Retinal pigment epithelial cell (primary cell): ENCODE results near the gene TUBB.

ENCODE experiments used
- DNase-seq: peaks from one replicate; pipeline ENCODE4 v3.0.0-alpha.2; 2010; ENCODE audit warnings: low read depth
- H3K4me3 ChIP-seq: 2 replicates; pipeline ENCODE4 v1.5.1; 2011; ENCODE audit warnings: mild to moderate bottlenecking, low read length, control low read depth, moderate library complexity
- CTCF ChIP-seq: conservative IDR thresholded peaks from 2 replicates; pipeline ENCODE4 v1.5.1; 2011; ENCODE audit warnings: low read depth, low read length, control low read depth, inconsistent platforms

The TUBB gene

GRCh38 chr6:30685157-30686008 is 34.8 kb upstream of the TUBB start:
- no peak for DNase-seq
- peak; percentile 21 for TF ChIP-seq CTCF
- H3K4me3 ChIP-seq = peak overlapping the region; percentile 84

GRCh38 chr6:30686009-30686907 is 33.9 kb upstream of the TUBB start, which contains the start of gene PPP1R18:
Gene PPP1R18 (minus strand): TSS chr6:30686645. CDS start chr6:30686018, 627 bp downstream.
- TF ChIP-seq CTCF = no peak
- H3K4me3 ChIP-seq = peak within 1 kb of the TSS; percentile 84
- no peak for DNase-seq

- peak overlapping the region; percentile 84 for H3K4me3 ChIP-seq
- TF ChIP-seq CTCF = no peak
- no peak for DNase-seq
These were observed 33.1 kb upstream of the TUBB start for GRCh38 chr6:30686908-30687658.

GRCh38 chr6:30687659-30688431 is 32.3 kb upstream of the TUBB start:
- TF ChIP-seq CTCF = peak; percentile 29
- H3K4me3 ChIP-seq = peak overlapping the region; percentile 84
- DNase-seq = no peak

- DNase-seq = no peak
- no peak for TF ChIP-seq CTCF
These were observed 31.6 kb upstream of the TUBB start for GRCh38 chr6:30688569-30688968.

GRCh38 chr6:30689022-30689865 is 30.9 kb upstream of the TUBB start:
- no peak overlapping the region for H3K4me3 ChIP-seq
- TF ChIP-seq CTCF = no peak
- no peak for DNase-seq

More at GRCh38 chr6:30688569-30688968, 31.6 kb upstream of the TUBB start:
- no peak overlapping the region for H3K4me3 ChIP-seq
